Bronchial epithelial cell (primary cell): ENCODE measurements around the gene ADGRG1. TPM values are rescaled to one million over a fixed set of nuclear protein-coding genes. Genes with fewer than 3 reads are reported as not detected.

Experiments
- DNase-seq: peaks from one replicate; pipeline ENCODE4 v3.0.0-alpha.2; 2010; ENCODE audit warnings: low read depth
- FAIRE-seq: peaks from 2 replicates; lab custom pipeline; 2011; peaks lifted over from hg19 to GRCh38; lab: Jason Lieb, UNC
- H3K27me3 ChIP-seq: 2 replicates; pipeline ENCODE4 v1.5.1; 2011; ENCODE audit warnings: low read length; ENCODE audit not compliant: control insufficient read depth, insufficient read depth
- H3K36me3 ChIP-seq: 2 replicates; pipeline ENCODE4 v1.5.1; 2011; ENCODE audit warnings: low read length; ENCODE audit not compliant: control insufficient read depth, insufficient read depth
- H3K4me3 ChIP-seq: 2 replicates; pipeline ENCODE4 v1.5.1; 2011; ENCODE audit warnings: mild to moderate bottlenecking, low read depth, low read length, control low read depth
- total RNA-seq: library from RNA; depleted of rRNA; stranded (reverse); fragments of >200 nt; gene quantifications from 2 replicates; pipeline ENCODE4 v1.2.1, GENCODE V29; 2014
- TF ChIP-seq, protein P1 (sequence below): IDR thresholded peaks from 2 replicates; pipeline ENCODE4 v1.5.1; 2011; ENCODE audit warnings: mild to moderate bottlenecking, moderate library complexity, low read length, control low read depth, inconsistent platforms; ENCODE audit not compliant: insufficient read depth, severe bottlenecking

ADGRG1 gene
- total RNA-seq, 1 donor from 2014 or later, result 21.1 TPM

GRCh38 chr16:57612494-57612893, 15.9 kb upstream of the ADGRG1 start:
- DNase-seq (no peak), FAIRE-seq (no peak)
- no peaks in the 10 kb centered on the region for H3K27me3 ChIP-seq
- no peaks in the 10 kb centered on the region for H3K36me3 ChIP-seq
- no peak overlapping the region for H3K4me3 ChIP-seq
- TF ChIP-seq, protein P1, sequence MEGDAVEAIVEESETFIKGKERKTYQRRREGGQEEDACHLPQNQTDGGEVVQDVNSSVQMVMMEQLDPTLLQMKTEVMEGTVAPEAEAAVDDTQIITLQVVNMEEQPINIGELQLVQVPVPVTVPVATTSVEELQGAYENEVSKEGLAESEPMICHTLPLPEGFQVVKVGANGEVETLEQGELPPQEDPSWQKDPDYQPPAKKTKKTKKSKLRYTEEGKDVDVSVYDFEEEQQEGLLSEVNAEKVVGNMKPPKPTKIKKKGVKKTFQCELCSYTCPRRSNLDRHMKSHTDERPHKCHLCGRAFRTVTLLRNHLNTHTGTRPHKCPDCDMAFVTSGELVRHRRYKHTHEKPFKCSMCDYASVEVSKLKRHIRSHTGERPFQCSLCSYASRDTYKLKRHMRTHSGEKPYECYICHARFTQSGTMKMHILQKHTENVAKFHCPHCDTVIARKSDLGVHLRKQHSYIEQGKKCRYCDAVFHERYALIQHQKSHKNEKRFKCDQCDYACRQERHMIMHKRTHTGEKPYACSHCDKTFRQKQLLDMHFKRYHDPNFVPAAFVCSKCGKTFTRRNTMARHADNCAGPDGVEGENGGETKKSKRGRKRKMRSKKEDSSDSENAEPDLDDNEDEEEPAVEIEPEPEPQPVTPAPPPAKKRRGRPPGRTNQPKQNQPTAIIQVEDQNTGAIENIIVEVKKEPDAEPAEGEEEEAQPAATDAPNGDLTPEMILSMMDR, result no peak

- Histone ChIP-seq H3K4me3 (no peak overlapping the region), H3K36me3 (no peaks in the 10 kb centered on the region), H3K27me3 (no peaks in the 10 kb centered on the region)
- no peak for FAIRE-seq
- no peak for DNase-seq
- TF ChIP-seq, protein P1, result no peak
These were observed 14.9 kb upstream of the ADGRG1 start for GRCh38 chr16:57613514-57613913.

DNA sequence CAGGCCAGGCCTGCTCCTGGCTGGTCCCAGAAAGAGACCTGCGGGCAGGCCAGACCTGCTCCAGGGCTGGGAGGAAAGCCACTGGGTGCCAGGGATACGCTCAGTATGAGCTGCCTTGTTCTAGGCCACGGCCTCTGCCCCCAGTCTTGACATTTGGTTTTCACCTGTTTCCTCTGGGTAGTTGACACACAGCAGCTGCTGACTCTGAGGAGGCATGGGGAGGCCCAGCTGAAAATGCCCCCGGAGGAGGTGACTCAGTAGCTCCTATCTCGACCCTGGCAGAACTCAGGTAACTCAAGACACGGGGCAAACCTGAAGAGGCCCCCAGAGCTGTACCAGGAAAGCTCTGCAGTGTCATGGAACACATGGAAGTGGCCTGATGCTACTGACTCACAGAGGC, 13.9 kb upstream of the ADGRG1 start:
- no peak for DNase-seq
- TF ChIP-seq, protein P1, result no peak
- Histone ChIP-seq H3K27me3 (no peaks in the 10 kb centered on the region), H3K4me3 (no peak overlapping the region), H3K36me3 (no peaks in the 10 kb centered on the region)
- FAIRE-seq, result no peak

DNA sequence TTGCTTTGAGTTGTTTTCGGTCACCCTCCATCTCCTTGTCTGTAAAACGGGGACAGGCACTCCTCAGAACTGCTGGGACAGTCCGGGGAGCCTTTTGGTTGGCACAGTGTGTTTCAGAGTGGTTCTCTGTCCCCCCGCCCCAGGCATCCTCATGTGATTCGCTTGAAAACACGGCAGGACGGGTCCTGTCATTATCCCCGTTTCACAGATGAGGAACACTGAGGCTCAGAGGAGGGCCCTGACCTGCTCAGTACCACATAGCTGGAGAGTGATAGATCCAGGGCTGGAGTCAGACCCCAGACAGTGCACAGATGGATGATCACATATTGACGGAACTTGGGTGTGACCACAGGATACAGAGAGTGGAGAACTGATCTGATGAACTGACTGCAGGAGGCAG, 13.5 kb upstream of the ADGRG1 start:
- FAIRE-seq, result no peak
- TF ChIP-seq, protein P1, result no peak
- DNase-seq, result no peak

DNA sequence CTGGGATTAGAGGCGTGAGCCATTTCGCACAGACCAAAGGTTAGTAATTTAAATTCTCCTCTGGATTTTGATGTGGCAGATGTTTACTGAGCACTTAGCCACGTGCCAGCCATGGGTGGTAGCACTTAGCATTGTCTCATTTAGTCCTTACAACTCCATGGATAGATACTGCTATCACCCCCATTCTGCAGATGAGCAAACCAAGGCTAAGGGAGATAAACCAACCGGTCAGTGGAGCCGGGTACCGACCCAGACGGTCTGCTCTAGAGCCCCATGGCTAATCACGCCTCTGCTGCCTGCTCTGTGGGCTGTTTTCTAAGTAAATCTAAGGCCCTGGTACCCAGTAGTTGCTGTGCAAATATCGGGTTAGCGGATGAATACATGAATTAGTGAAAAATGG, 12.6 kb upstream of the ADGRG1 start:
- TF ChIP-seq, protein P1, result no peak
- Histone ChIP-seq H3K4me3 (no peak overlapping the region), H3K27me3 (no peaks in the 10 kb centered on the region), H3K36me3 (no peaks in the 10 kb centered on the region)
- no peak for FAIRE-seq
- no peak for DNase-seq

More for the DNA sequence above, 13.5 kb upstream of the ADGRG1 start:
- H3K4me3 ChIP-seq, result no peak overlapping the region
- H3K27me3 ChIP-seq, result no peaks in the 10 kb centered on the region
- H3K36me3 ChIP-seq, result no peaks in the 10 kb centered on the region

DNA sequence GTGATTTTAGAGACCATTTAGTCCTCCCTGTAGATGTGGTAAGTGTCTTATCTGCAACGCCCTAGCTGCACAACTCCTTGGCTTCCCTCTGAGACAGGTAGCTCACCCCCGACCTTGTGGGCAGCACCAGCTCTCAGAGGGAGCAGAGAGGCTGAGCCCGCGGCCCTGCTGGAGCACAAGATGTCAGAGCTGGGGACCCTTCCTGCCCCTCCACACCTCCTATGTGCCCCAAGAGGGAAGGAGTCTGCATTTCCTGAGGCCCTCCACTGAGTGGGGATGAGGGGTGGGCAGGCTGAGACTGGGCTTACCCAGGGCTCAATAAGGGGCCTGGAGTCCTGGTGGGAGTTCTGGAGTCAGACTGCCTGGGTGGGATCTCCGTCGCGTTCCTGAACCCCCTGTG, 12.2 kb upstream of the ADGRG1 start:
- FAIRE-seq (no peak), DNase-seq (no peak)
- no peak overlapping the region for H3K4me3 ChIP-seq
- H3K36me3 ChIP-seq, result no peaks in the 10 kb centered on the region
- TF ChIP-seq, protein P1, result no peak
- H3K27me3 ChIP-seq, result no peaks in the 10 kb centered on the region
